Gastroesophageal sphincter (tissue), 4 donors: Measurements from ENCODE around the gene ERVH48-1. TPM values are rescaled to one million over a fixed set of nuclear protein-coding genes. Genes with fewer than 3 reads are reported as not detected.
"Not testable (repeated sequence)": the region's sequence is repeated elsewhere in the genome, so short reads cannot be mapped to it uniquely, and the experiment has no call there.

Source experiments
- ATAC-seq: fragments of 150-250 bp; one replicate; pipeline ENCODE4 v1.9.1; 2016; ENCODE audit warnings: mild to moderate bottlenecking, moderate library complexity
- H3K27ac ChIP-seq, 4 donors: fragments of 200-600 bp; sonication (generic) in 3 of 4; 1 replicate in 3 of 4; 2 replicates in 1 of 4; pipeline ENCODE4 v1.5.1; 2016 to 2019
- H3K27me3 ChIP-seq: fragments of 200-600 bp; sonication (generic); one replicate; pipeline ENCODE4 v1.5.1; 2019
- H3K36me3 ChIP-seq, 2 donors: fragments of 200-600 bp; sonication (generic); one replicate each; pipeline ENCODE4 v1.5.1; 2019; ENCODE audit warnings: control low read depth in 1 of 2
- H3K4me1 ChIP-seq, 3 donors: fragments of 200-600 bp; sonication (generic); 1 replicate in 2 of 3; 2 replicates in 1 of 3; pipeline ENCODE4 v1.5.1; 2016 to 2019; ENCODE audit warnings: control low read depth in 2 of 3
- H3K4me3 ChIP-seq, 2 donors: fragments of 200-600 bp; sonication (generic); one replicate each; pipeline ENCODE4 v1.5.1; 2019; ENCODE audit warnings: mild to moderate bottlenecking in 1 of 2, moderate library complexity in 1 of 2
- H3K9me3 ChIP-seq, 3 donors: fragments of 200-600 bp; sonication (generic); one replicate each; pipeline ENCODE4 v1.5.1; 2017 to 2019; ENCODE audit warnings: control low read depth in 2 of 3
- CTCF ChIP-seq, 4 experiments: fragments of 200-600 bp in 2 of 4; fragments of 450-650 bp in 2 of 4; sonication (generic) in 1 of 4; IDR thresholded peaks; one replicate each; pipeline ENCODE4 v1.5.1; 2017 to 2019; ENCODE audit warnings: antibody characterized with exemption in 4 of 4, mild to moderate bottlenecking in 2 of 4, moderate library complexity in 2 of 4
- EP300 ChIP-seq: sonication (generic); formaldehyde crosslinking; IDR thresholded peaks from one replicate; pipeline ENCODE4 v1.6.1; 2017; ENCODE audit warnings: antibody characterized with exemption, mild to moderate bottlenecking
- POLR2A ChIP-seq, 2 donors: fragments of 450-650 bp; IDR thresholded peaks; one replicate each; pipeline ENCODE4 v1.6.1; 2017; ENCODE audit warnings: antibody characterized with exemption in 2 of 2, mild to moderate bottlenecking in 2 of 2, moderate library complexity in 1 of 2
- POLR2AphosphoS5 ChIP-seq: sonication (generic); formaldehyde crosslinking; IDR thresholded peaks from one replicate; pipeline ENCODE4 v1.6.1; 2017; ENCODE audit warnings: antibody characterized with exemption
- WGBS, 2 donors: methylation state at CpG; one replicate each; pipeline ENCODE4 v1.1.5; 2018; ENCODE audit warnings: low coverage in 1 of 2; 5-methylcytosine and 5-hydroxymethylcytosine counted together
- total RNA-seq, 4 donors: library from RNA; depleted of rRNA; stranded (reverse); fragments of >200 nt; gene quantifications; one replicate each; pipeline ENCODE4 v1.1.0, GENCODE V29; 2016

The ERVH48-1 gene
- total RNA-seq, 4 donors from 2014 or later = not detected

GRCh38 chr21:42883921-42884320 lies 41.5 kb downstream of the ERVH48-1 start:
- WGBS, 2 donors = 50 to 100% methylated on average over 1 of the region's 1 CpG
- H3K9me3 ChIP-seq = no peaks in the 10 kb centered on the region
- H3K4me1 ChIP-seq = peaks cover 0 to 10% (median 6%) of the 10 kb centered on the region in 3 donors
- H3K36me3 ChIP-seq = no peaks in the 10 kb centered on the region
- no peak overlapping the region for H3K4me3 ChIP-seq
- H3K27me3 ChIP-seq = no peaks in the 10 kb centered on the region
- ATAC-seq = no peak
- H3K27ac ChIP-seq = no peak overlapping the region
- no peak for TF ChIP-seq EP300
- no peak for TF ChIP-seq POLR2AphosphoS5
- no peak for TF ChIP-seq POLR2A (IDR thresholded peaks at IDR 0.05)
- no peak for TF ChIP-seq CTCF (IDR thresholded peaks at IDR 0.05)

- H3K4me3 ChIP-seq = peak overlapping the region in 1 of 2 donors; percentile 100
- WGBS, 2 donors = 92 to 100% methylated on average over 1 to 6 of the region's 6 CpGs
- no peak for ATAC-seq
- peaks cover 0 to 12% of the 10 kb centered on the region in 2 donors for H3K36me3 ChIP-seq
- no peak for TF ChIP-seq EP300
- TF ChIP-seq CTCF (IDR thresholded peaks at IDR 0.05) = no peak
- no peaks in the 10 kb centered on the region for H3K27me3 ChIP-seq
- peaks cover 0 to 27% (median 9%) of the 10 kb centered on the region in 3 donors for H3K4me1 ChIP-seq
- no peaks in the 10 kb centered on the region for H3K9me3 ChIP-seq
- peak overlapping the region in 1 of 4 donors; percentile 95 for H3K27ac ChIP-seq
Observed at GRCh38 chr21:42880352-42880751, 45.1 kb downstream of the ERVH48-1 start.

GRCh38 chr21:42878993-42879787 lies 46.2 kb downstream of the ERVH48-1 start, which contains the start of gene WDR4:
TSS of gene WDR4 (minus strand) at chr21:42879539. CDS start at chr21:42879495, 44 bp downstream.
- 0% methylated on average over 15 of the region's 80 CpGs; no CpG with 5 or more reads in 1 of the 2 donors for WGBS, 2 donors
- Histone ChIP-seq H3K27me3 (no peaks in the 10 kb centered on the region), H3K27ac (peak within 1 kb of the TSS; percentile 76 to 95 (median 87)), H3K4me3 (peak within 1 kb of the TSS; percentile 84 to 100), H3K36me3 (peaks cover 0 to 24% of the 10 kb centered on the region in 2 donors), H3K4me1 (peaks cover 0 to 27% (median 9%) of the 10 kb centered on the region in 3 donors), H3K9me3 (no peaks in the 10 kb centered on the region)
- ATAC-seq = peak; percentile 100
- TF ChIP-seq EP300 (no peak), POLR2AphosphoS5 (peak; percentile 86), POLR2A (IDR thresholded peaks at IDR 0.05) (peak; percentile 61 to 66), CTCF (IDR thresholded peaks at IDR 0.05) (peak in 1 of 4 experiments; percentile 5)

GRCh38 chr21:42878678-42878992 lies 46.8 kb downstream of the ERVH48-1 start:
- ATAC-seq = no peak
- Histone ChIP-seq H3K36me3 (peaks cover 0 to 29% of the 10 kb centered on the region in 2 donors), H3K27me3 (no peaks in the 10 kb centered on the region), H3K27ac (peak overlapping the region in 3 of 4 donors; percentile 86 to 95 (median 88)), H3K4me3 (peak overlapping the region; percentile 84 to 100), H3K4me1 (peaks cover 0 to 27% (median 9%) of the 10 kb centered on the region in 3 donors), H3K9me3 (no peaks in the 10 kb centered on the region)
- TF ChIP-seq POLR2A (IDR thresholded peaks at IDR 0.05) (no peak), EP300 (no peak), POLR2AphosphoS5 (no peak), CTCF (IDR thresholded peaks at IDR 0.05) (no peak)
- 0 to 1% methylated on average over 3 to 12 of the region's 15 CpGs for WGBS, 2 donors

- WGBS, 2 donors = 86 to 95% methylated on average over 1 to 2 of the region's 10 CpGs
- H3K36me3 ChIP-seq = peaks cover 0 to 57% of the 10 kb centered on the region in 2 donors
- H3K9me3 ChIP-seq, H3K4me3 ChIP-seq, H3K27me3 ChIP-seq, ATAC-seq, H3K27ac ChIP-seq: not testable (repeated sequence)
- H3K4me1 ChIP-seq = peaks cover 0 to 27% (median 9%) of the 10 kb centered on the region in 3 donors
Observed at GRCh38 chr21:42875811-42876210, 49.6 kb downstream of the ERVH48-1 start.
